GM08714 (cell line): Measurements from ENCODE around the gene ADPRH.
A peak's percentile ranks its signal among the peaks of the same experiment; 100 is the strongest.

ENCODE experiments used
- H3K4me3 ChIP-seq: fragments of 200-500 bp; sonication (Bioruptor generic); 2 replicates; pipeline ENCODE4 v1.5.1; 2014; ENCODE audit warnings: mild to moderate bottlenecking, low read length, inconsistent platforms
- ZNF274 ChIP-seq: IDR thresholded peaks from 2 replicates; pipeline ENCODE4 v1.6.1; 2012; ENCODE audit warnings: mild to moderate bottlenecking, low read depth, low read length

Gene ADPRH

GRCh38 chr3:119636891-119637611 lies 57.8 kb downstream of the ADPRH start:
- no peak for TF ChIP-seq ZNF274
- H3K4me3 ChIP-seq = no peak overlapping the region

DNA sequence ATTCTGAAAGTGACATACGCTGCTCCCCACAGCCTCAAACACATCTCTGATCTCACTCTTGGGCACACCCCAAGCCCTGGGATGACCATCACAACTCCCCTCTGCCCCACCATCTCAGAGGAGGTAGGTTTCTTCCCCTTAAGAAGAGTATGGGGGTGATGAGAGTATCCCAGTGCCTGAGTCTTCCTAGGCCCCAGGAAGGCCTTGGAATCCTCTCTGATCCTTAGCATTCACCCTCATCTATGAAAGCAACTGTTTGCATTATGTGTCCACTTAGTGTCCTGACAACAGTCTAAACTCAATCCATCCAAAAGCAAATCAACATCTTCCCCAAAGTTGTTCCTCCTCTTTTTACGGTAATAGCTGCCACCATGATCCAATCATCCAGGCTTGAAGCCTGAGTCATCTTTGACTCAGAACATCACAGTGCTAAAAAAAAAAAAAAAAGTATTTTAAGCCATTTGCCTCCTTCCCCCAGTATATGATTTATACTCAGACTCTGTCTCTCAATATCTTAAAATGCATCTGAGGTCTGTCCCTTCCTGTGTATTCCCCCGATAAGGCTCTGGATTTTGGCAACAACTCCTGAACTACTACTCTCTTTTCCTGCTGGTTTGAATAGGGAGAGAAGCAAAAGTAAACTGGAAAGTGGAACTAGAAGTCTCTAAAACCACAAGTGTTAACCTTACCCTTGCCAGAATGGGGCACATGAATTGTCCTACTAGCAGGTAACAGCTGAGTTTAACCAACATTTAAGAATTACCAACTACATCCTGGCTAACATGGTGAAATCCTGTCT lies 58.6 kb downstream of the ADPRH start:
- no peak for TF ChIP-seq ZNF274
- peak overlapping the region; percentile 2; the same call in 1 of the 2 replicates for H3K4me3 ChIP-seq
